ENCODE data around the gene GCN1.

DNA sequence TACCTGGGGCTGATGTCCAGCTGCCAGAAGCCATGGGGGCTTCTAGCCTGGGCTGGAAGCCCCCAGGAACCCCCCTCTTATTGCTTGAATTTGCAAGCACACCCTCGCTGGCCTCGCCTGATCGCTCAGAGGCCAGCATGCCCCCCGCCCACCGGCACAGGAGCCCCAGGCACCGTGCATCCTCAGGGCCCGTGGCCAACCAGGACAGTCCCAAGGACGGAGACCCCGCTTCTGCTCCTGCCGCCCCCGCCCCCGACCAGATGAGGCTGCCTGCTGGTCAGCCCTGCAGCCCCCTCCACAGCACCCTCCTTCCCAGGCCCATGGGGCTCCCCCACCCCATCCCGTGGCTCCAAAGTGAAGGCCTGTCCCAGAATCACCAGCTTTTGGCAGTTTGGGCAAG lies 99.2 kb downstream of the GCN1 start:
- no peak for TF ChIP-seq POLR2A (IDR thresholded peaks at IDR 0.05)
- TF ChIP-seq, protein P1, sequence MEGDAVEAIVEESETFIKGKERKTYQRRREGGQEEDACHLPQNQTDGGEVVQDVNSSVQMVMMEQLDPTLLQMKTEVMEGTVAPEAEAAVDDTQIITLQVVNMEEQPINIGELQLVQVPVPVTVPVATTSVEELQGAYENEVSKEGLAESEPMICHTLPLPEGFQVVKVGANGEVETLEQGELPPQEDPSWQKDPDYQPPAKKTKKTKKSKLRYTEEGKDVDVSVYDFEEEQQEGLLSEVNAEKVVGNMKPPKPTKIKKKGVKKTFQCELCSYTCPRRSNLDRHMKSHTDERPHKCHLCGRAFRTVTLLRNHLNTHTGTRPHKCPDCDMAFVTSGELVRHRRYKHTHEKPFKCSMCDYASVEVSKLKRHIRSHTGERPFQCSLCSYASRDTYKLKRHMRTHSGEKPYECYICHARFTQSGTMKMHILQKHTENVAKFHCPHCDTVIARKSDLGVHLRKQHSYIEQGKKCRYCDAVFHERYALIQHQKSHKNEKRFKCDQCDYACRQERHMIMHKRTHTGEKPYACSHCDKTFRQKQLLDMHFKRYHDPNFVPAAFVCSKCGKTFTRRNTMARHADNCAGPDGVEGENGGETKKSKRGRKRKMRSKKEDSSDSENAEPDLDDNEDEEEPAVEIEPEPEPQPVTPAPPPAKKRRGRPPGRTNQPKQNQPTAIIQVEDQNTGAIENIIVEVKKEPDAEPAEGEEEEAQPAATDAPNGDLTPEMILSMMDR (IDR thresholded peaks at IDR 0.05): no peak
